Activated CD4-positive, alpha-beta T cell treated with anti-CD3 and anti-CD28 coated beads, Interleukin-2, amount 50 U/mL, for 4 hours (primary cell): ENCODE measurements around the gene MOCS1.
"Not testable (repeated sequence)": the region's sequence is repeated elsewhere in the genome, so short reads cannot be mapped to it uniquely, and the experiment has no call there.

Experiments
- DNase-seq, 2 experiments: peaks; one replicate each; pipeline ENCODE4 v3.0.0-alpha.2; 2020

MOCS1 gene

GRCh38 chr6:39934131-39934757, at the start of gene MOCS1:
MOCS1 (minus strand) TSS chr6:39934462; CDS start chr6:39934417, 45 bp downstream.
- DNase-seq = peak in 1 of 2 experiments; percentile 10

- no peak for DNase-seq
Measured at GRCh38 chr6:39984051-39984450, 49.8 kb upstream of the MOCS1 start.

GRCh38 chr6:39983193-39983592, 48.9 kb upstream of the MOCS1 start:
- no peak for DNase-seq

- no peak for DNase-seq
Measured at GRCh38 chr6:39982720-39983119, 48.5 kb upstream of the MOCS1 start.

GRCh38 chr6:39980839-39981580, 46.7 kb upstream of the MOCS1 start:
- no peak for DNase-seq

- DNase-seq = no peak
Measured at GRCh38 chr6:39979461-39980328, 45.4 kb upstream of the MOCS1 start.

- no peak for DNase-seq
Measured at GRCh38 chr6:39978240-39978639, 44.0 kb upstream of the MOCS1 start.

- no peak for DNase-seq
Measured at GRCh38 chr6:39973661-39974060, 39.4 kb upstream of the MOCS1 start.

GRCh38 chr6:39972717-39973116, 38.5 kb upstream of the MOCS1 start:
- DNase-seq = not testable (repeated sequence)

- not testable (repeated sequence) for DNase-seq
Measured at GRCh38 chr6:39971131-39971530, 36.9 kb upstream of the MOCS1 start.

GRCh38 chr6:39965751-39966150, 31.5 kb upstream of the MOCS1 start:
- no peak for DNase-seq

- no peak for DNase-seq
Measured at GRCh38 chr6:39964530-39964929, 30.3 kb upstream of the MOCS1 start.

GRCh38 chr6:39964094-39964493, 29.8 kb upstream of the MOCS1 start:
- no peak for DNase-seq

GRCh38 chr6:39962831-39963230, 28.6 kb upstream of the MOCS1 start:
- no peak for DNase-seq

GRCh38 chr6:39961178-39961577, 26.9 kb upstream of the MOCS1 start:
- DNase-seq = no peak

- no peak for DNase-seq
Measured at GRCh38 chr6:39958947-39959346, 24.7 kb upstream of the MOCS1 start.

- no peak for DNase-seq
Measured at GRCh38 chr6:39956936-39957335, 22.7 kb upstream of the MOCS1 start.

GRCh38 chr6:39953076-39953618, 18.9 kb upstream of the MOCS1 start:
- no peak for DNase-seq

GRCh38 chr6:39952167-39952566, 17.9 kb upstream of the MOCS1 start:
- no peak for DNase-seq

GRCh38 chr6:39951716-39952115, 17.5 kb upstream of the MOCS1 start:
- no peak for DNase-seq

GRCh38 chr6:39951191-39951590, 16.9 kb upstream of the MOCS1 start:
- no peak for DNase-seq

- DNase-seq = no peak
Measured at GRCh38 chr6:39950125-39950720, 16.0 kb upstream of the MOCS1 start.
